Endothelial cell of umbilical vein (primary cell): Measurements from ENCODE around the gene AQP7.

Experiments used
- EZH2 ChIP-seq: IDR thresholded peaks from 2 replicates; pipeline ENCODE4 v1.6.1; 2012; ENCODE audit warnings: borderline replicate concordance, low read depth, mild to moderate bottlenecking, moderate library complexity, low read length, inconsistent platforms; ENCODE audit not compliant: severe bottlenecking
- MAX ChIP-seq: IDR thresholded peaks from 2 replicates; pipeline ENCODE4 v1.6.1; 2011; ENCODE audit not compliant: insufficient read depth, insufficient read length
- POLR2A ChIP-seq: IDR thresholded peaks from 2 replicates; pipeline ENCODE4 v1.6.1; 2012; ENCODE audit warnings: low read depth, mild to moderate bottlenecking, control low read depth, low read length
- TF ChIP-seq, protein P1 (sequence below), 2 donors: IDR thresholded peaks; 1 replicate in 1 of 2; 2 replicates in 1 of 2; pipeline ENCODE4 v1.5.1; 2011; ENCODE audit warnings: low read length in 2 of 2, mild to moderate bottlenecking in 2 of 2, moderate library complexity in 2 of 2, control low read depth in 1 of 2, inconsistent platforms in 1 of 2, low read depth in 1 of 2; ENCODE audit not compliant: insufficient read depth in 1 of 2; ENCODE audit errors: extremely low read depth in 1 of 2

- TF ChIP-seq, protein P1, sequence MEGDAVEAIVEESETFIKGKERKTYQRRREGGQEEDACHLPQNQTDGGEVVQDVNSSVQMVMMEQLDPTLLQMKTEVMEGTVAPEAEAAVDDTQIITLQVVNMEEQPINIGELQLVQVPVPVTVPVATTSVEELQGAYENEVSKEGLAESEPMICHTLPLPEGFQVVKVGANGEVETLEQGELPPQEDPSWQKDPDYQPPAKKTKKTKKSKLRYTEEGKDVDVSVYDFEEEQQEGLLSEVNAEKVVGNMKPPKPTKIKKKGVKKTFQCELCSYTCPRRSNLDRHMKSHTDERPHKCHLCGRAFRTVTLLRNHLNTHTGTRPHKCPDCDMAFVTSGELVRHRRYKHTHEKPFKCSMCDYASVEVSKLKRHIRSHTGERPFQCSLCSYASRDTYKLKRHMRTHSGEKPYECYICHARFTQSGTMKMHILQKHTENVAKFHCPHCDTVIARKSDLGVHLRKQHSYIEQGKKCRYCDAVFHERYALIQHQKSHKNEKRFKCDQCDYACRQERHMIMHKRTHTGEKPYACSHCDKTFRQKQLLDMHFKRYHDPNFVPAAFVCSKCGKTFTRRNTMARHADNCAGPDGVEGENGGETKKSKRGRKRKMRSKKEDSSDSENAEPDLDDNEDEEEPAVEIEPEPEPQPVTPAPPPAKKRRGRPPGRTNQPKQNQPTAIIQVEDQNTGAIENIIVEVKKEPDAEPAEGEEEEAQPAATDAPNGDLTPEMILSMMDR (IDR thresholded peaks at IDR 0.05; ENCODE audit: extremely low read depth in 1 of 2, insufficient read depth in 1 of 2, low read depth in 1 of 2, low read length in 2 of 2), result no peak
- TF ChIP-seq MAX (no peak), EZH2 (no peak), POLR2A (no peak)
Measured at GRCh38 chr9:33416996-33417395, 14.6 kb upstream of the AQP7 start.
